HG03469 (cell line): ENCODE results near the gene ERCC6L.
"Not testable (repeated sequence)": the region's sequence is repeated elsewhere in the genome, so short reads cannot be mapped to it uniquely, and the experiment has no call there.

Experiments
- ATAC-seq: cut with Tn5 transposase; IDR thresholded peaks from one replicate; pipeline ENCODE4 v1.9.1; 2021; ENCODE audit warnings: mild to moderate bottlenecking, moderate library complexity, moderate number of reproducible peaks; ENCODE audit not compliant: unreplicated experiment

Gene ERCC6L

GRCh38 chrX:72176981-72177380, 61.8 kb downstream of the ERCC6L start:
- no peak for ATAC-seq

GRCh38 chrX:72176289-72176688, 62.5 kb downstream of the ERCC6L start:
- not testable (repeated sequence) for ATAC-seq

GRCh38 chrX:72169008-72169728, 69.7 kb downstream of the ERCC6L start:
- ATAC-seq: no peak

- no peak for ATAC-seq
Observed at GRCh38 chrX:72165551-72165950, 73.3 kb downstream of the ERCC6L start.

GRCh38 chrX:72159769-72160168, 79.1 kb downstream of the ERCC6L start:
- no peak for ATAC-seq

- ATAC-seq: no peak
Observed at GRCh38 chrX:72158773-72159172, 80.1 kb downstream of the ERCC6L start.
